AML-193 (cell line): Measurements from ENCODE around the gene SLC28A1.
"Not testable (repeated sequence)": the region's sequence is repeated elsewhere in the genome, so short reads cannot be mapped to it uniquely, and the experiment has no call there.

ENCODE experiments used
- DNase-seq, 2 experiments: peaks; one replicate each; lab custom pipeline; 2025; lab: John Stamatoyannopoulos, UW

SLC28A1 gene

GRCh38 chr15:84970843-84971242, 86.4 kb downstream of the SLC28A1 start:
- DNase-seq = no peak

GRCh38 chr15:84973492-84974460, 89.3 kb downstream of the SLC28A1 start:
- DNase-seq = no peak

- DNase-seq = no peak
These were observed 91.4 kb downstream of the SLC28A1 start for GRCh38 chr15:84975871-84976351.

GRCh38 chr15:84976746-84977345, 92.4 kb downstream of the SLC28A1 start:
- DNase-seq = no peak

- no peak for DNase-seq
These were observed 95.2 kb downstream of the SLC28A1 start for GRCh38 chr15:84979651-84980050.

- peak; percentile 70 to 78 for DNase-seq
These were observed 96.0 kb downstream of the SLC28A1 start for GRCh38 chr15:84980196-84981053.

- peak; percentile 86 to 88 for DNase-seq
These were observed 96.7 kb downstream of the SLC28A1 start for GRCh38 chr15:84981054-84981710.

GRCh38 chr15:84981711-84982300, 97.3 kb downstream of the SLC28A1 start, which contains the start of gene PDE8A:
Gene PDE8A (plus strand): TSS chr15:84981856. CDS start chr15:84982163, 307 bp downstream.
- DNase-seq = no peak

GRCh38 chr15:84982301-84982920, 97.9 kb downstream of the SLC28A1 start:
- DNase-seq = no peak

- no peak for DNase-seq
These were observed 98.8 kb downstream of the SLC28A1 start for GRCh38 chr15:84983294-84983693.

GRCh38 chr15:84983711-84984110, 99.2 kb downstream of the SLC28A1 start:
- DNase-seq = peak in 1 of 2 experiments; percentile 13

GRCh38 chr15:84985158-84985557, 100.7 kb downstream of the SLC28A1 start:
- DNase-seq = no peak

- not testable (repeated sequence) for DNase-seq
These were observed 102.9 kb downstream of the SLC28A1 start for GRCh38 chr15:84987351-84987750.

- no peak for DNase-seq
These were observed 103.6 kb downstream of the SLC28A1 start for GRCh38 chr15:84987949-84988624.

- DNase-seq = no peak
These were observed 104.6 kb downstream of the SLC28A1 start for GRCh38 chr15:84988909-84989644.

GRCh38 chr15:84990507-84990906, 106.0 kb downstream of the SLC28A1 start:
- DNase-seq = no peak

- no peak for DNase-seq
These were observed 106.7 kb downstream of the SLC28A1 start for GRCh38 chr15:84991014-84991712.

GRCh38 chr15:84992157-84992944, 107.9 kb downstream of the SLC28A1 start:
- DNase-seq = no peak
